NT2/D1 (cell line): ENCODE results near the gene SNRPA1.

Source experiments
- DNase-seq: peaks from one replicate; pipeline ENCODE4 v3.0.0-alpha.2; 2011; ENCODE audit warnings: low read depth, low spot score
- H3K27me3 ChIP-seq: 2 replicates; pipeline ENCODE4 v1.6.0; 2011; ENCODE audit warnings: mild to moderate bottlenecking; ENCODE audit not compliant: insufficient read length, insufficient read depth
- H3K36me3 ChIP-seq: 2 replicates; pipeline ENCODE4 v1.6.1; 2011; ENCODE audit warnings: mild to moderate bottlenecking, low read length, mixed read lengths; ENCODE audit not compliant: insufficient read depth, insufficient read length
- H3K4me1 ChIP-seq: 2 replicates; pipeline ENCODE4 v1.5.1; 2011; ENCODE audit not compliant: insufficient read depth, insufficient read length
- H3K4me3 ChIP-seq: 2 replicates; pipeline ENCODE4 v1.5.1; 2011; ENCODE audit warnings: low read depth; ENCODE audit not compliant: insufficient read length
- H3K9ac ChIP-seq: 2 replicates; pipeline ENCODE4 v1.6.0; 2011; ENCODE audit warnings: low read depth; ENCODE audit not compliant: insufficient read length
- H3K9me3 ChIP-seq: 2 replicates; pipeline ENCODE4 v1.5.1; 2011; ENCODE audit warnings: mild to moderate bottlenecking, low read length; ENCODE audit not compliant: insufficient read depth
- SUZ12 ChIP-seq: IDR thresholded peaks from 2 replicates; pipeline ENCODE4 v1.6.1; 2011; ENCODE audit not compliant: insufficient read length, insufficient read depth; ENCODE audit errors: extremely low read depth
- YY1 ChIP-seq: IDR thresholded peaks from 2 replicates; pipeline ENCODE4 v1.6.1; 2011; ENCODE audit not compliant: insufficient read length, insufficient read depth
- ZNF274 ChIP-seq: IDR thresholded peaks from 2 replicates; pipeline ENCODE4 v1.6.1; 2011; ENCODE audit warnings: mild to moderate bottlenecking, low read depth, low read length

The SNRPA1 gene

DNA sequence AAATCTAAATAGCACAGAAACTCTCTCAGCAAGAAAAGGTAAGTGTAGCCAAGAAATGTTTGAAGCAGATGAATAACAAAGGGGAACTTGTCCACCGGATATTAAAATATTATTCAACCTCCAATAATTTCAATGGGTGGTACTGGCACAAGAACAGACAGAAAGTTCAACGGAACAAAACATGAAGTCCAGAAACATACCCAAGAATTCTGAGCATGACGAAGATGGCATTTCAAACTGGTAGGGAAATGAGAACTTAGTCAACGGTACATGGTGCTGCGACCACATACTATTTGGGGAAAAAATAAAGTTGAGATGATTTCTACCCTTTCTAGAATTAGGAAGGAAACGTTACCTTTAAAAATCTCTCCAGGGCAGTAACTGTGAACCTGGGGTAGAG lies 48.7 kb downstream of the SNRPA1 start:
- no peaks in the 10 kb centered on the region for H3K27me3 ChIP-seq
- DNase-seq: no peak
- TF ChIP-seq SUZ12 (no peak), YY1 (no peak), ZNF274 (no peak)
- no peaks in the 10 kb centered on the region for H3K9me3 ChIP-seq
- peaks cover 11% of the 10 kb centered on the region for H3K4me1 ChIP-seq
- H3K36me3 ChIP-seq: peaks cover 64% of the 10 kb centered on the region
- H3K4me3 ChIP-seq: no peak overlapping the region
- H3K9ac ChIP-seq: no peak overlapping the region

DNA sequence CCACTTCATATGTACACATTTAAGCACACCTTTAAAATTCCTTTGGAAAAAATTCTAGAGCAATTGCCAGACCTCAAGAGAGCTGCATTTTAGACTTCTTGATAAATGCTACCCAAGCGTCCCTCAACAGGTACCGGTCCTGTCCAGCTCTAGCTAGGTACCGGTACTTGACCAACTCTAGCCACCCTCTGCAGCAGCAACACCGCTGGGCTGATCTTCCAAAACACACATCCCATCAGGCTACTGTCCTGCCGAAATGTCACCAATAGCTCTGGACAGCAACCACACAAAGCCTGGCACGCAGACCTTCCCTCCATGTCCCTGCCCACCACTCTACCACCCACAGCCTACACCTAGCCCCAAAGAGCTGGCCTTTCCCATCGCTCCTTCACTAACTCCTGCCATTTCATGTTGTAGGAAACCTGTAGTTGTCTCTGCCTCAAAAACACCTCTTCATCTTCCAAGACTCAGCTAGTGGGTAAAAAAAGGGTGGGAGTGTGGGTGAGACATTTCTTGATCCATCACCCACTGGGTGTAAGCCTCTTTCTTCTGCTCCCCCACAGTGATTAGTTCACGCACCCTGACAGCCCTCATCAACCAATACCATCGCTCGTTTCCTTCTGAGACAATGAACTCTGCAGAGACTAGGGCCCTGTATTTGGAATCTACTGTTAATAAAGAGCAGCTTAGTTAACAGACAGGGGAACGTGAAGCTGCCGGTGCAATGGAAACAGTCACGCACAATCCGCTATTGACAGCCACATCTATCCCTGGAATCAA lies 50.0 kb downstream of the SNRPA1 start:
- no peak overlapping the region for H3K4me3 ChIP-seq
- H3K4me1 ChIP-seq: peaks cover 11% of the 10 kb centered on the region
- no peak for DNase-seq
- no peak overlapping the region for H3K9ac ChIP-seq
- no peak for TF ChIP-seq SUZ12
- TF ChIP-seq ZNF274: no peak
- no peak for TF ChIP-seq YY1
- peaks cover 59% of the 10 kb centered on the region for H3K36me3 ChIP-seq
- no peaks in the 10 kb centered on the region for H3K27me3 ChIP-seq
- H3K9me3 ChIP-seq: no peaks in the 10 kb centered on the region

DNA sequence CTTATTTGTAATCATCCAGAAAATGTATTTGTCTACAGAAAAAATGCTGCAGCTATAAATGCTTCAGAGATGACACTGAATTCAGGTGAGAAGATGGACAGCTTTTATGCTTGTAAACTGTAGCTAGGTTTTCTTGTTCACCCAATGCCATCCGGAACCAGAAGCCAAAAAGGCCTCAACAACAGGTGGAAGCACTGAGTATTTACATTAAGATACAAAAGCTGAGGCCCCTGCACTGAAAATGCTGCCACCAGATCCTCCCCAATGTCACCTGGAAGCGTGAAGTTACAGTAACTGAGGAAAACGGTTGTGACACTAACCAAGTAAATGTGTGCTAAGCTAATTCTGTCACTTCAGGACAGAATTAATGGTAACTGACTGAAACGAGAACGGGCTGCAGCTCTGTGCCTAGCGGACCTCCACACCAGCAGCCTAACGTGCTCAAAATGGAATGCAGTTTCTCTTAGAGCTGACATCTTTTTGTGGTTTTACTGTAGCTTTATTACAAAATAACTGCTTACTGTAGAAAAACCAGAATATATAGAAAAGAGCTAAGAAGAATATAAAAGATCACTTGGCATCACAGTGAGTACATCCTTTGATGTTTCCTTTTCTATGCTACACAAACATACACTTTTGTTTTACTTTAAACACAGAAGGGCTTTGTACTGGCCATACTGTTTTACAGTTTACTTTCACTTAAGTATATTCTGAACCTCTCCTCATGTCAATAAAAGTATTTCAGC lies 50.8 kb downstream of the SNRPA1 start:
- peaks cover 11% of the 10 kb centered on the region for H3K4me1 ChIP-seq
- H3K4me3 ChIP-seq: no peak overlapping the region
- H3K9ac ChIP-seq: no peak overlapping the region
- no peaks in the 10 kb centered on the region for H3K27me3 ChIP-seq
- H3K9me3 ChIP-seq: no peaks in the 10 kb centered on the region
- H3K36me3 ChIP-seq: peaks cover 59% of the 10 kb centered on the region
- no peak for DNase-seq
- TF ChIP-seq ZNF274 (no peak), YY1 (no peak), SUZ12 (no peak)

DNA sequence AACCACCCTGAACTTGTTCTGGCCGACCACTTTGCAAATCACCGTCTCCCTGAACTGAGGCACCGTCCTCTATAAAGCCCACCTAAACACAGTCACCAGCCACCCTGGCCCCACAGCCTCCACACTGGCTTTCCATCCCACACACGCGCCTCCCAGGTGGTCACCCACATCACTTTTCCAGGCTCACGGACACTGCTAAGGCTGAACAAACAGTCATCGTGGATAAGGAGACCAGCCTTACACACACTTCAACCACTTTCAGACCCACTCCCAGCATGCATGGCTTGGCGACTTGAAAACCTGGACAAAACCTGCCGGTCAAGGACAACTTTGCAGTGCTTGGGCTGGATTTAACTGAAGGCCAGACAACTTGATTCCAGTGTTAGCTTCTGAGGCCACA lies 51.6 kb downstream of the SNRPA1 start:
- peaks cover 60% of the 10 kb centered on the region for H3K36me3 ChIP-seq

DNA sequence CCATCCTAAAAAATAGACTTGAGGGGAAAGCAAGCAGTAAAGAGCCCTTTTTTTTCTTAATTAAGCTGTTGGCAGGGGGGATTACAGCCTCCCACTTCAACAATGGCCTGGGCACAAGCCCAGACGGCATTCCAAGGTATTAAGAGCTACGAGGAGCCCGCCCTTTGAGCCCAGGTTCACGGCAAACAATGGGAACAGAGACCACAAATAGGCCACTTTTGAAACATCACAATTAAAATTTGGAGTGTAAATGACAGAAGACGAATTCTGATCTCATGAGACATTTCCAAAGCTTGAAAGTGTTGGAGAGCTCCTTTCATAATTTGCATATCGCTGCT lies 52.1 kb downstream of the SNRPA1 start:
- no peak for TF ChIP-seq YY1
- no peak for TF ChIP-seq ZNF274
- no peak for TF ChIP-seq SUZ12
- Histone ChIP-seq H3K9ac (no peak overlapping the region), H3K27me3 (no peaks in the 10 kb centered on the region), H3K4me3 (no peak overlapping the region), H3K4me1 (peaks cover 8% of the 10 kb centered on the region), H3K36me3 (peaks cover 56% of the 10 kb centered on the region), H3K9me3 (no peaks in the 10 kb centered on the region)
- DNase-seq: no peak

More for the DNA sequence above, 51.6 kb downstream of the SNRPA1 start:
- no peak overlapping the region for H3K4me3 ChIP-seq
- no peaks in the 10 kb centered on the region for H3K9me3 ChIP-seq
- TF ChIP-seq YY1 (no peak), ZNF274 (no peak), SUZ12 (no peak)
- peaks cover 8% of the 10 kb centered on the region for H3K4me1 ChIP-seq
- H3K9ac ChIP-seq: no peak overlapping the region
- no peak for DNase-seq
- H3K27me3 ChIP-seq: no peaks in the 10 kb centered on the region

DNA sequence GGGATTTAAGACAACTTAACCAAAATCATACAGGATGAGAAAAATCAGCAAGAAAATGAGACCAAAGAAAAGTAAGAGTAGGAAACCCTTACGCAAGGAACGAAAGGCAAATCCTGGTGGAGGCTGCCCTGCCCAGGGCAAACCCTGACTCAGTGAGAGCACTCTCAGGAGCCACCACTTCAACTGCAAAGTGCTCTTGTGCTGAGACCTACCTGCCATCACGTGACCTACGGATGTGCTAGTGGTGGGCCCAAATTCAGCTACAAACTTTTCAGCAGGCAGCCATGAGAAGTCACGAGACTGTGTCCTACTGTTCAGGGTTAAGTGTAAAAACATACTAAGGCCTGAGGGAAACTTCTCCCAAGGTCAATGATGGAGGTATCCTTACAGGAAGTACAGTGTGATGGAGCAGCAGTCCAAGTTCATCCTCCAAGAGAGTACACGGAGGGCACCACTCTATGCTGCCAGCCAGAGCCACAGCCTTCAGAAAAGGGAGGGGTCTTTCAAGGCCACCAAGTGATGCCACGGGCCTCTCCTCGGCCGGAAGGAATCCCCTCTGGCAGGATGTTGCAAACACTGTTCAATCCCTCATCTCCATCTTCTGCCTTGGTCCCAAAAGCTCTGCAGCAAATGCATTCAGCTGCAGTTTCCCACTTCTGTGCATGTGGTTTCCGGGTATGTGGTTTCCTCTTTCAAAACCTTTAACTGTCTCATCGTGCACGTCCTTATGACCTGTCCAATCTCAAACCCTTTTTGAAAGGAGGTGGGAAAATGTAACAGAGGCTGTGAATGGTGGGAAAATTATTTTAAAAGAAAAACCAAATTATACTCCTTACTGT lies 52.7 kb downstream of the SNRPA1 start:
- TF ChIP-seq YY1 (no peak), ZNF274 (no peak), SUZ12 (no peak)
- no peaks in the 10 kb centered on the region for H3K9me3 ChIP-seq
- peaks cover 8% of the 10 kb centered on the region for H3K4me1 ChIP-seq
- H3K36me3 ChIP-seq: peaks cover 52% of the 10 kb centered on the region
- no peaks in the 10 kb centered on the region for H3K27me3 ChIP-seq
- DNase-seq: no peak
- no peak overlapping the region for H3K4me3 ChIP-seq
- H3K9ac ChIP-seq: no peak overlapping the region

DNA sequence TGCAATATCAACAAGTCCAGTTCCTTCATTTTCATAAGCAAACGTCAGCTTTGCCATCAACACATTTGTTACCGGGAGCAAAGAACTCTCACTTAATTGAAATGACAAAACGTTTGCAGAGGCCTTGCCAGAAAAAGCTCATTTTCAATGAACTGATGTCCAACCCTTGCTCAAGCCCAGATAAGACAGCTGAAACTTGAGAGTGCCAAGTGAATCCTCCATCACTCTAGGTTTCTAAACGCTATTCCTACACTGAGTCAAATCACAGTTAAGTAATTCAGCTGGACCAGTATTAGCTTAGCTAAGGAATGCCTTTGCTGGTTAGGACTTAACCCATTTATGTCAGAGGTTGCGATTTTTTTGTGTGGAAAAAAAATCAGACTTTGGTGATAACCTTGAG lies 54.7 kb downstream of the SNRPA1 start:
- H3K27me3 ChIP-seq: no peaks in the 10 kb centered on the region
- H3K9me3 ChIP-seq: no peaks in the 10 kb centered on the region
- no peak overlapping the region for H3K9ac ChIP-seq
- DNase-seq: no peak
- TF ChIP-seq YY1 (no peak), SUZ12 (no peak), ZNF274 (no peak)
- H3K4me3 ChIP-seq: no peak overlapping the region
- peaks cover 8% of the 10 kb centered on the region for H3K4me1 ChIP-seq
- peaks cover 47% of the 10 kb centered on the region for H3K36me3 ChIP-seq
